Activated CD4-positive, CD25-positive, alpha-beta regulatory T cell treated with anti-CD3 and anti-CD28 coated beads, Interleukin-2, amount 50 U/mL, for 24 hours (primary cell): ENCODE measurements around the gene OTUD4.

Experiments
- ATAC-seq, 2 donors: fragments of 150-1000 bp; cut with Tn5 transposase; one replicate each; pipeline ENCODE4 v1.10.0; 2021; ENCODE audit warnings: mild to moderate bottlenecking in 1 of 2, moderate library complexity in 1 of 2

OTUD4 gene

GRCh38 chr4:145125396-145125795 is 55.0 kb downstream of the OTUD4 start:
- ATAC-seq = no peak

DNA sequence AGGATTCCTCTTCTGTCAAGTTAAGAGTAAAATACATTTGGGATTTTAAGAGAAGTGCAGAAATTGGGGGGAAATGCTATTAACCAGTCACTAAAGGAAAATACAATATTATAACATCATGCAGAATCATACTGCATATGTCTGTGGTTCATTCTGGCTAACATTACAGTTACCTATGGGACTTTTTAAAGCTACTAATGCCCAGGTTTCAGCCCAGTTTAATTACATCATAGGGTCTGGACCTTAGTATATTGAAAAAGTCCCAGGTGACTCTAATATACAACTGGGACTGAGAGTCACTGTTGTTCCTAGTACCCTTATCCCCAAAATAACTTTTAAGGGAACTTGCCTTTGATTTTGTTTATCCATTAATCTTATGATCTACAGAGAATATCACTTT is 72.3 kb downstream of the OTUD4 start:
- ATAC-seq = no peak

- no peak for ATAC-seq
Measured at GRCh38 chr4:145107126-145107525, 73.3 kb downstream of the OTUD4 start.

DNA sequence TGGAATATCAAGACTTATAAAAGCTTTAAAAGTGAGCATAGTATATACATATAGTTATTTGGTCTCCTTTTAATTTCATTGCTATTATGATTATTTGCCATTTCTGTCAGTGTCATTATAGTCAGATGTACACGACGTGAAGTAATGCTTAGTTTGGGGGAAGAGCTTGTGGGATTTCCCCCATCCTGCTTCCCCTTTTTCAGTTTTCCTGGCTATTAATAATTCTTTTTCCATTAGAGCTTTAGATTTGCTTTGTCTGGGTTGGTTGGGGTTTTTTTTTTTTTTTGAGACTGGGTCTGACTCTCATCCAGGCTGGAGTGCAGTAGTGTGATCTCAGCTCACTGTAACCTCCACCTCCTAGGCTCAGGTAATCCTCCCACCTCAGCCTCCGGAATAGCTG is 76.9 kb downstream of the OTUD4 start:
- ATAC-seq = no peak

GRCh38 chr4:145102619-145103018 is 77.8 kb downstream of the OTUD4 start:
- no peak for ATAC-seq

DNA sequence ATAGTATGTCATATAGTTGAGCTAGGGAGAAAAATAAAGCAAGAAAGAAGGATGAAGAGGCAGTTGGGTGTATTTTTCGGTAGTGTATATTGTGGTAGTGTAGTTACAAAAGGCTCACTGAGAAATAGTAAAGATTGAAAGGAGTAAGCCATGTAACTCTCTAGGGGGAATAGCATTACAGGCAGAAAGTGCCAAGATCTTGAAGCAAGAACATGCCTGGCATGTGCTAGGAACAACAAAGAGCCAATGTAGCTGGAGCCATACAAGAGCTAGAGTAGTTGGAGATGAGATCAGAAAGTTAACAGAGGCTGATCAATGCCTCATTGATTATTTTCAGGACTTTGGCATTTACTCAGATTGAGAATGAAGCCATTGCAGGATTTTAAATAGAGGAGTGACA is 79.3 kb downstream of the OTUD4 start:
- no peak for ATAC-seq

- ATAC-seq = no peak
Measured at GRCh38 chr4:145099653-145100052, 80.7 kb downstream of the OTUD4 start.

DNA sequence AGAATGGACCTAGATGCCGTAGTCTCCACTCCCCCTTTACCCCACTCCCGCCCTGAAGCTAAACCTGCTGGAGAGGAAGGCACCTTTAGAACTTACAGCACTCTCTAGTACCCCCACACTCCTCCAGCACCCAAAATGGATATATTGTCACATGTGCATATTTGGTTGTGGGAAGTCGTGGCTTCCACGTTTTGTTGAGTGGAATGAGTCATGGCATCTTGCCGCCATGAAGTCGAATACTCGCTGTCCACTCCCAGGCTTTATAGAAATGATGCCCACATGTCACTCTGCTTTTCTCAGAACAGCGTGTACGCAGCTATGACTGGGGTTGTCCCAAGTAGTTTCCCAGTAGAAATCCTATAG is 81.7 kb downstream of the OTUD4 start:
- ATAC-seq = peak; percentile 36 to 57

GRCh38 chr4:145097821-145098674 is 82.3 kb downstream of the OTUD4 start, which contains the start of the genes ABCE1 and ANAPC10:
TSS of gene ABCE1 (plus strand) at chr4:145098311. CDS start at chr4:145104413, 6,102 bp downstream.
TSS of gene ANAPC10 (minus strand) at chr4:145098196. CDS start at chr4:145096099, 2,097 bp downstream.
- ATAC-seq = peak; percentile 88

- ATAC-seq = no peak
Measured at GRCh38 chr4:145097331-145097820, 83.0 kb downstream of the OTUD4 start.

- ATAC-seq = no peak
Measured at GRCh38 chr4:145093638-145094037, 86.8 kb downstream of the OTUD4 start.

GRCh38 chr4:145090380-145090779 is 90.0 kb downstream of the OTUD4 start:
- ATAC-seq = no peak

- ATAC-seq = no peak
Measured at GRCh38 chr4:145083891-145084605, 96.3 kb downstream of the OTUD4 start.
